C4-2B (cell line): ENCODE results near the gene BDH1.

Source experiments
- H3K27ac ChIP-seq: fragments of 450-650 bp; 2 replicates; pipeline ENCODE4 v1.5.1; 2017
- CTCF ChIP-seq: fragments of 450-650 bp; conservative IDR thresholded peaks from 2 replicates; pipeline ENCODE4 v1.5.1; 2017; ENCODE audit warnings: mild to moderate bottlenecking
- ZFX ChIP-seq: fragments of 450-650 bp; IDR thresholded peaks from 2 replicates; pipeline ENCODE4 v1.6.1; 2017

Gene BDH1

GRCh38 chr3:197586181-197586580 is 30.4 kb upstream of the BDH1 start:
- H3K27ac ChIP-seq: no peak overlapping the region
- TF ChIP-seq ZFX (no peak), CTCF (no peak)

- H3K27ac ChIP-seq: no peak overlapping the region
- TF ChIP-seq CTCF: no peak
Measured at GRCh38 chr3:197584733-197585132, 29.0 kb upstream of the BDH1 start.

GRCh38 chr3:197583371-197583770 is 27.6 kb upstream of the BDH1 start:
- H3K27ac ChIP-seq: no peak overlapping the region
- TF ChIP-seq ZFX (no peak), CTCF (no peak)

GRCh38 chr3:197580253-197580691 is 24.5 kb upstream of the BDH1 start:
- no peak for TF ChIP-seq CTCF
- H3K27ac ChIP-seq: no peak overlapping the region

GRCh38 chr3:197578376-197578775 is 22.6 kb upstream of the BDH1 start:
- TF ChIP-seq CTCF: no peak
- no peak for TF ChIP-seq ZFX
- H3K27ac ChIP-seq: no peak overlapping the region

- no peak overlapping the region for H3K27ac ChIP-seq
- TF ChIP-seq CTCF: no peak
- no peak for TF ChIP-seq ZFX
Measured at GRCh38 chr3:197577366-197578074, 21.8 kb upstream of the BDH1 start.

- TF ChIP-seq ZFX (no peak), CTCF (no peak)
- no peak overlapping the region for H3K27ac ChIP-seq
Measured at GRCh38 chr3:197576838-197577237, 21.1 kb upstream of the BDH1 start.
